HCT116 (cell line): Measurements from ENCODE around the gene CST6. TPM values are rescaled to one million over a fixed set of nuclear protein-coding genes. Genes with fewer than 3 reads are reported as not detected.
A peak's percentile ranks its signal among the peaks of the same experiment; 100 is the strongest.

Experiments
- ATAC-seq: fragments of 200-7000 bp; cut with Tn5 transposase; 2 replicates; pipeline ENCODE4 v1.9.1; 2020; ENCODE audit warnings: mild to moderate bottlenecking, moderate library complexity
- BruUV-seq: library from RNA; stranded (reverse); fragments of 400-500 nt; replicated peaks from 2 replicates; lab custom pipeline; 2021; lab: Mats Ljungman, UMichigan
- CTCF ChIA-PET: fragments of 300-600 bp; sonication (Branson Sonifier 250); formaldehyde crosslinking; loops from one replicate; lab custom pipeline; 2021; ENCODE audit warnings: antibody characterized with exemption; lab: Charles Lee
- POLR2A ChIA-PET: fragments of 300-600, 350-600 bp; sonication (Branson Sonifier 250); formaldehyde crosslinking; loops from one replicate; lab custom pipeline; 2021; ENCODE audit warnings: antibody characterized with exemption; lab: Charles Lee
- RAD21 ChIA-PET, 2 experiments: fragments of 300-600 bp; sonication (Branson Sonifier 250); formaldehyde crosslinking; loops; one replicate each; lab custom pipeline; 2023; ENCODE audit warnings: low total read pairs in 2 of 2; ENCODE audit not compliant: uncharacterized antibody in 2 of 2, unreplicated experiment in 2 of 2, low non-redundant PET in 1 of 2; lab: Charles Lee
- DNase-seq: peaks from one replicate; pipeline ENCODE4 v3.0.0-alpha.2; 2010; ENCODE audit warnings: low read depth, low spot score
- H2AFZ ChIP-seq: fragments of 200-600 bp; shearing (Covaris generic), sonication (generic); 2 replicates; pipeline ENCODE4 v1.6.1; 2017; ENCODE audit warnings: low read depth, mixed run types, mixed read lengths, antibody characterized with exemption, low read length; ENCODE audit not compliant: poor library complexity, severe bottlenecking
- H3K27ac ChIP-seq: 2 replicates; pipeline ENCODE4 v1.5.1; 2012; ENCODE audit warnings: low read depth, low read length
- H3K27me3 ChIP-seq: fragments of 200-600 bp; sonication (generic); 2 replicates; pipeline ENCODE4 v1.6.1; 2016; ENCODE audit warnings: mixed run types, low read length, mixed read lengths; ENCODE audit not compliant: insufficient read depth
- H3K36me3 ChIP-seq, 2 experiments: fragments of 200-500 bp in 1 of 2; fragments of 200-600 bp in 1 of 2; sonication (Bioruptor generic) in 1 of 2; sonication (generic) in 1 of 2; 2 replicates each; pipeline versions ENCODE4 v1.5.1 to v1.6.1; 2014 to 2016; ENCODE audit warnings: low read length in 2 of 2, inconsistent platforms in 1 of 2, mixed read lengths in 1 of 2, mixed run types in 1 of 2; ENCODE audit not compliant: insufficient read depth in 2 of 2, control insufficient read depth in 1 of 2
- H3K4me1 ChIP-seq, 2 experiments: fragments of 200-600 bp in 1 of 2; sonication (generic) in 1 of 2; 2 replicates each; pipeline versions ENCODE4 v1.5.1 to v1.6.1; 2012 to 2017; ENCODE audit warnings: low read length in 2 of 2, inconsistent platforms in 1 of 2, mild to moderate bottlenecking in 1 of 2, mixed read lengths in 1 of 2, mixed run types in 1 of 2, moderate library complexity in 1 of 2; ENCODE audit not compliant: insufficient read depth in 2 of 2, control insufficient read depth in 1 of 2
- H3K4me2 ChIP-seq: fragments of 200-600 bp; sonication (generic); 2 replicates; pipeline ENCODE4 v1.6.1; 2017; ENCODE audit warnings: mixed run types, low read length, mixed read lengths
- H3K4me3 ChIP-seq, 2 experiments: fragments of 200-600 bp in 1 of 2; sonication (generic) in 1 of 2; replicated peaks in 1 of 2; 2 replicates each; pipeline ENCODE4 v1.5.1; 2011 to 2016; ENCODE audit warnings: low read length in 2 of 2, control low read depth in 1 of 2, low read depth in 1 of 2, mild to moderate bottlenecking in 1 of 2, mixed read lengths in 1 of 2, mixed run types in 1 of 2
- H3K79me2 ChIP-seq: fragments of 200-600 bp; sonication (generic); 2 replicates; pipeline ENCODE4 v1.6.1; 2017; ENCODE audit warnings: mild to moderate bottlenecking, mixed run types, low read length, moderate library complexity, mixed read lengths; ENCODE audit not compliant: insufficient read depth
- H3K9ac ChIP-seq: fragments of 200-600 bp; sonication (generic); 2 replicates; pipeline ENCODE4 v1.6.1; 2016; ENCODE audit warnings: low read length, mixed read lengths
- H3K9me2 ChIP-seq: fragments of 200-600 bp; sonication (generic), shearing (Covaris generic); 2 replicates; pipeline ENCODE4 v1.6.1; 2017; ENCODE audit warnings: mixed run types, mild to moderate bottlenecking, moderate library complexity; ENCODE audit not compliant: insufficient read depth
- H3K9me3 ChIP-seq, 2 experiments: fragments of 200-500 bp in 1 of 2; fragments of 200-600 bp in 1 of 2; sonication (Bioruptor generic) in 1 of 2; sonication (generic) in 1 of 2; 2 replicates each; pipeline ENCODE4 v1.6.1; 2014 to 2017; ENCODE audit warnings: low read length in 2 of 2, mixed read lengths in 2 of 2, inconsistent platforms in 1 of 2, low read depth in 1 of 2, mild to moderate bottlenecking in 1 of 2, mixed run types in 1 of 2, moderate library complexity in 1 of 2; ENCODE audit not compliant: control insufficient read depth in 1 of 2, insufficient read depth in 1 of 2
- H4K20me1 ChIP-seq: fragments of 200-600 bp; sonication (generic), shearing (Covaris generic); 2 replicates; pipeline ENCODE4 v1.6.1; 2017; ENCODE audit warnings: mixed run types, mild to moderate bottlenecking, moderate library complexity; ENCODE audit not compliant: insufficient read depth
- MAX ChIP-seq: IDR thresholded peaks from 2 replicates; pipeline ENCODE4 v1.6.1; 2012
- RAD21 ChIP-seq: IDR thresholded peaks from 2 replicates; pipeline ENCODE4 v1.6.1; 2012; ENCODE audit warnings: low read depth, mild to moderate bottlenecking
- SIN3A ChIP-seq: IDR thresholded peaks from 2 replicates; pipeline ENCODE4 v1.6.1; 2012; ENCODE audit warnings: low read depth
- SRF ChIP-seq: IDR thresholded peaks from 2 replicates; pipeline ENCODE4 v1.6.1; 2012; ENCODE audit warnings: low read depth
- intact Hi-C: fragments of 100-400 bp; cut with micrococcal nuclease; formaldehyde crosslinking; loops from 2 replicates; pipeline ENCODE4 v1.10.0; 2022
- total RNA-seq: library from RNA; stranded (reverse); gene quantifications from one replicate; pipeline ENCODE4 v1.2.1, GENCODE V29; 2021; ENCODE audit not compliant: unreplicated experiment

CST6 gene
- total RNA-seq, 1 experiment from 2014 or later, result 68.1 TPM

GRCh38 chr11:66032957-66033735 lies 21.3 kb downstream of the CST6 start:
- TF ChIP-seq SRF, result no peak
- TF ChIP-seq, all 23 proteins: peak for 0
- H3K4me3 ChIP-seq, result no peak overlapping the region
- H3K9me2 ChIP-seq, result no peaks in the 10 kb centered on the region
- ChIA-PET CTCF (no interaction called here), RAD21 (no interaction called here), POLR2A (no interaction called here)
- H3K4me1 ChIP-seq, result peaks cover 0 to 5% of the 10 kb centered on the region in 2 experiments; a peak in 2 of 4 replicates
- no peak overlapping the region for H3K27ac ChIP-seq
- intact Hi-C loops, result no loop called here
- no peak overlapping the region for H2AFZ ChIP-seq
- H4K20me1 ChIP-seq, result no peaks in the 10 kb centered on the region
- H3K9ac ChIP-seq, result no peak overlapping the region
- H3K27me3 ChIP-seq, result no peaks in the 10 kb centered on the region
- ATAC-seq, result no peak
- no peaks in the 10 kb centered on the region for H3K36me3 ChIP-seq
- H3K4me2 ChIP-seq, result no peak overlapping the region
- H3K9me3 ChIP-seq, result no peaks in the 10 kb centered on the region
- BruUV-seq, result no TSS peak
- H3K79me2 ChIP-seq, result no peaks in the 10 kb centered on the region
- DNase-seq, result no peak

DNA sequence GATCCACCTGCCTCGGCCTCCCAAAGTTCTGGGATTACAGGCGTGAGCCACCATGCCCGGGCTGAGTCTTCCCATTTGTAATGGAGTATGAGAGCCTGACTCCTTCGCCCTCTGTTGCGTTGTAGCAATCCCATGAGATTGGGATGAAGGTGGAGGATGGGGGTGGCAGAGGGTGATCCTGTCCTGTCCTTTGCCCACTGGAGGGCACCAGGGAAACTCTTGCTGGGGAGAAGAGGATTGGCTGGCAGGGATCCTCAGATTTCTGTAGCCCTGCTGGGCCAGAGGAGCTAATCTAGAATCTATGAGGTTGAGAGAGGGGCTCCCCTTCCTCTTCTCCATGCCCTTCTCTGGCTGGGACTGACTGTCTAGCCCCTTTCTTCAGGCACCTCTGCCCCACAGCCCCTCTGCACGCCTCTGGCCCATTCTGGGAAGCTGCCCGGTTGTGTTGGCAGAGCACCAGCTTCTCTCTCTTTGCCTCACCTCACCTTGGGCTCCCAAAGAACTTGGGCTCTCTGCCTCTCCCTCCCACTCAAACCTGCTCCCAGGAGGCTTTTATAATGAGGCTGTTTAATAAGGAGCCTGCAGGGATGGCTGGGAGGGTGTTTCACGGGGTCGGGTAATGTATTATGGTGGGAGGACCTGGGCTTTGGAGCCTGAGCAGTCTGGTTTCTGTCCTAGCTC lies 24.0 kb downstream of the CST6 start:
- ChIA-PET CTCF (interaction anchor here (3.1 kb wide), 1 partner anchor 9 kb away, joined by 14 read pairs; no protein-coding TSS in a partner anchor), POLR2A (no interaction called here), RAD21 (no interaction called here)
- no peaks in the 10 kb centered on the region for H4K20me1 ChIP-seq
- no peak overlapping the region for H3K9ac ChIP-seq
- H3K4me1 ChIP-seq, result peaks cover 0 to 5% of the 10 kb centered on the region in 2 experiments; a peak in 2 of 4 replicates
- H3K4me3 ChIP-seq, result no peak overlapping the region
- no peaks in the 10 kb centered on the region for H3K36me3 ChIP-seq
- H3K4me2 ChIP-seq, result no peak overlapping the region
- no peaks in the 10 kb centered on the region for H3K9me2 ChIP-seq
- no peaks in the 10 kb centered on the region for H3K9me3 ChIP-seq
- intact Hi-C loops, result no loop called here
- no TSS peak for BruUV-seq
- no peak for DNase-seq
- peak; percentile 62; the same call in 1 of the 2 replicates for ATAC-seq
- no peak overlapping the region for H2AFZ ChIP-seq
- no peaks in the 10 kb centered on the region for H3K79me2 ChIP-seq
- TF ChIP-seq SIN3A (no peak), RAD21 (0 out of 2 replicates have a peak, but pooled peaks have one; percentile 8), MAX (no peak), SRF (no peak)
- no peaks in the 10 kb centered on the region for H3K27me3 ChIP-seq
- no peak overlapping the region for H3K27ac ChIP-seq
